Effector memory CD4-positive, alpha-beta T cell (primary cell): Measurements from ENCODE around the gene GNRH2.
A peak's percentile ranks its signal among the peaks of the same experiment; 100 is the strongest.

ENCODE experiments used
- DNase-seq, 3 donors: peaks; one replicate each; pipeline ENCODE4 v3.0.0-alpha.2; 2020
- H3K27ac ChIP-seq: 2 replicates; pipeline ENCODE4 v1.7.0; 2013; ENCODE audit warnings: mild to moderate bottlenecking, low read length, moderate library complexity; ENCODE audit not compliant: insufficient read depth, poor library complexity, severe bottlenecking
- H3K27me3 ChIP-seq: replicated peaks from 2 replicates; pipeline ENCODE4 v1.7.0; 2013; ENCODE audit warnings: mild to moderate bottlenecking, low read length; ENCODE audit not compliant: insufficient read depth, control insufficient read depth, poor library complexity, severe bottlenecking
- H3K36me3 ChIP-seq: 2 replicates; pipeline ENCODE4 v1.7.0; 2013; ENCODE audit warnings: mild to moderate bottlenecking, low read length, moderate library complexity; ENCODE audit not compliant: control insufficient read depth, insufficient read depth
- H3K4me1 ChIP-seq: 2 replicates; pipeline ENCODE4 v1.7.0; 2013; ENCODE audit warnings: low read length, mild to moderate bottlenecking; ENCODE audit not compliant: control insufficient read depth, insufficient read depth, poor library complexity, severe bottlenecking
- H3K4me3 ChIP-seq: 2 replicates; pipeline ENCODE4 v1.7.0; 2013; ENCODE audit warnings: low read length, low read depth, mild to moderate bottlenecking; ENCODE audit not compliant: insufficient read depth, poor library complexity, severe bottlenecking
- H3K9me3 ChIP-seq: 2 replicates; pipeline ENCODE4 v1.7.0; 2013; ENCODE audit warnings: mild to moderate bottlenecking, low read length, moderate library complexity; ENCODE audit not compliant: control insufficient read depth

Gene GNRH2

GRCh38 chr20:3084283-3084985, 41.0 kb downstream of the GNRH2 start, which contains the start of gene AVP:
TSS of gene AVP (minus strand) at chr20:3084724. CDS start at chr20:3084674, 50 bp downstream.
- no peak for DNase-seq
- peaks cover 25% of the 10 kb centered on the region for H3K27me3 ChIP-seq
- H3K4me1 ChIP-seq = peaks cover 8% of the 10 kb centered on the region
- no peaks in the 10 kb centered on the region for H3K36me3 ChIP-seq
- no peak within 1 kb of the TSS for H3K27ac ChIP-seq
- no peaks in the 10 kb centered on the region for H3K9me3 ChIP-seq
- peak within 1 kb of the TSS; percentile 42 for H3K4me3 ChIP-seq

- no peaks in the 10 kb centered on the region for H3K36me3 ChIP-seq
- H3K27ac ChIP-seq = no peak overlapping the region
- H3K4me1 ChIP-seq = peaks cover 8% of the 10 kb centered on the region
- DNase-seq = no peak
- no peaks in the 10 kb centered on the region for H3K9me3 ChIP-seq
- no peak overlapping the region for H3K4me3 ChIP-seq
- H3K27me3 ChIP-seq = peaks cover 25% of the 10 kb centered on the region
Measured at GRCh38 chr20:3084986-3085360, 41.6 kb downstream of the GNRH2 start.

- Histone ChIP-seq H3K4me3 (no peak overlapping the region), H3K36me3 (no peaks in the 10 kb centered on the region), H3K9me3 (no peaks in the 10 kb centered on the region), H3K4me1 (peaks cover 8% of the 10 kb centered on the region), H3K27me3 (peaks cover 25% of the 10 kb centered on the region), H3K27ac (no peak overlapping the region)
- DNase-seq = no peak
Measured at GRCh38 chr20:3085571-3086072, 42.2 kb downstream of the GNRH2 start.

- H3K27ac ChIP-seq = no peak overlapping the region
- H3K4me1 ChIP-seq = peaks cover 6% of the 10 kb centered on the region
- H3K36me3 ChIP-seq = no peaks in the 10 kb centered on the region
- H3K4me3 ChIP-seq = no peak overlapping the region
- no peaks in the 10 kb centered on the region for H3K9me3 ChIP-seq
- DNase-seq = no peak
- H3K27me3 ChIP-seq = peaks cover 10% of the 10 kb centered on the region
Measured at GRCh38 chr20:3088031-3088430, 44.6 kb downstream of the GNRH2 start.

GRCh38 chr20:3090565-3090964, 47.1 kb downstream of the GNRH2 start:
- Histone ChIP-seq H3K4me1 (peaks cover 12% of the 10 kb centered on the region), H3K9me3 (no peaks in the 10 kb centered on the region), H3K27me3 (no peaks in the 10 kb centered on the region), H3K27ac (no peak overlapping the region), H3K4me3 (no peak overlapping the region), H3K36me3 (no peaks in the 10 kb centered on the region)
- DNase-seq = no peak

- Histone ChIP-seq H3K36me3 (no peaks in the 10 kb centered on the region), H3K9me3 (no peaks in the 10 kb centered on the region), H3K27ac (peak overlapping the region; percentile 57), H3K27me3 (no peaks in the 10 kb centered on the region), H3K4me1 (peaks cover 12% of the 10 kb centered on the region), H3K4me3 (peak overlapping the region; percentile 46)
- no peak for DNase-seq
Measured at GRCh38 chr20:3092611-3093379, 49.4 kb downstream of the GNRH2 start.

- Histone ChIP-seq H3K36me3 (no peaks in the 10 kb centered on the region), H3K4me3 (no peak overlapping the region), H3K4me1 (peaks cover 12% of the 10 kb centered on the region), H3K27ac (peak overlapping the region; percentile 35), H3K27me3 (no peaks in the 10 kb centered on the region), H3K9me3 (no peaks in the 10 kb centered on the region)
- no peak for DNase-seq
Measured at GRCh38 chr20:3093861-3094361, 50.5 kb downstream of the GNRH2 start.

GRCh38 chr20:3094848-3095629, 51.6 kb downstream of the GNRH2 start:
- no peak for DNase-seq
- Histone ChIP-seq H3K4me3 (no peak overlapping the region), H3K4me1 (peaks cover 12% of the 10 kb centered on the region), H3K9me3 (no peaks in the 10 kb centered on the region), H3K27me3 (no peaks in the 10 kb centered on the region), H3K36me3 (no peaks in the 10 kb centered on the region), H3K27ac (no peak overlapping the region)
